Peyer's patch (tissue), 4 donors: ENCODE data around the gene ATG16L2. TPM values are rescaled to one million over a fixed set of nuclear protein-coding genes. Genes with fewer than 3 reads are reported as not detected.
"Not testable (repeated sequence)": the region's sequence is repeated elsewhere in the genome, so short reads cannot be mapped to it uniquely, and the experiment has no call there.

ENCODE experiments used
- DNase-seq, 3 donors: peaks; one replicate each; pipeline ENCODE4 v3.0.0-alpha.2; 2017 to 2019
- H3K27ac ChIP-seq, 4 donors: fragments of 200-600 bp; sonication (generic); one replicate each; pipeline ENCODE4 v1.5.1; 2016 to 2019
- H3K27me3 ChIP-seq, 2 donors: fragments of 200-600 bp; sonication (generic); one replicate each; pipeline ENCODE4 v1.5.1; 2019
- H3K36me3 ChIP-seq, 3 donors: fragments of 200-600 bp; sonication (generic); one replicate each; pipeline ENCODE4 v1.5.1; 2016 to 2019
- H3K4me1 ChIP-seq, 4 donors: fragments of 200-600 bp; sonication (generic); one replicate each; pipeline ENCODE4 v1.5.1; 2016 to 2019
- H3K4me3 ChIP-seq, 4 donors: fragments of 200-600 bp; sonication (generic); 1 replicate in 3 of 4; 2 replicates in 1 of 4; pipeline ENCODE4 v1.5.1; 2016 to 2019; ENCODE audit warnings: mild to moderate bottlenecking in 1 of 4
- H3K9me3 ChIP-seq, 4 donors: fragments of 200-600 bp; sonication (generic); one replicate each; pipeline ENCODE4 v1.5.1; 2016 to 2019; ENCODE audit warnings: mild to moderate bottlenecking in 1 of 4
- CTCF ChIP-seq, 6 experiments: fragments of 450-650 bp in 4 of 6; fragments of 200-600 bp in 2 of 6; sonication (generic) in 1 of 6; IDR thresholded peaks; one replicate each; pipeline ENCODE4 v1.5.1; 2017 to 2019; ENCODE audit warnings: antibody characterized with exemption in 6 of 6, mild to moderate bottlenecking in 3 of 6, moderate library complexity in 1 of 6
- POLR2A ChIP-seq, 2 donors: fragments of 450-650 bp; IDR thresholded peaks; one replicate each; pipeline ENCODE4 v1.5.1; 2017; ENCODE audit warnings: antibody characterized with exemption in 2 of 2, mild to moderate bottlenecking in 2 of 2, moderate library complexity in 2 of 2
- total RNA-seq, 4 donors: library from RNA; depleted of rRNA; stranded (reverse); fragments of >200 nt; gene quantifications; one replicate each; pipeline ENCODE4 v1.1.0, GENCODE V29; 2016

The ATG16L2 gene
- total RNA-seq, 4 donors from 2014 or later, result 39.9 to 226 (median 65.0) TPM

GRCh38 chr11:72856551-72857345, 42.5 kb downstream of the ATG16L2 start:
- Histone ChIP-seq H3K4me3 (no peak overlapping the region), H3K9me3 (no peaks in the 10 kb centered on the region), H3K36me3 (no peaks in the 10 kb centered on the region), H3K27ac (no peak overlapping the region), H3K4me1 (peaks cover 0 to 7% (median 0%) of the 10 kb centered on the region in 4 donors), H3K27me3 (no peaks in the 10 kb centered on the region)
- TF ChIP-seq CTCF (IDR thresholded peaks at IDR 0.05) (no peak), POLR2A (IDR thresholded peaks at IDR 0.05) (no peak)
- DNase-seq, result no peak

- H3K27me3 ChIP-seq, result not testable (repeated sequence)
Observed at GRCh38 chr11:72858267-72858666, 44.1 kb downstream of the ATG16L2 start.

GRCh38 chr11:72859126-72859525, 44.9 kb downstream of the ATG16L2 start:
- Histone ChIP-seq H3K4me3 (no peak overlapping the region), H3K4me1 (peaks cover 0 to 7% (median 0%) of the 10 kb centered on the region in 4 donors), H3K9me3 (no peaks in the 10 kb centered on the region), H3K27me3 (no peaks in the 10 kb centered on the region), H3K36me3 (no peaks in the 10 kb centered on the region), H3K27ac (no peak overlapping the region)
- no peak for TF ChIP-seq POLR2A (IDR thresholded peaks at IDR 0.05)
- TF ChIP-seq CTCF (IDR thresholded peaks at IDR 0.05), result no peak
- no peak for DNase-seq

More at GRCh38 chr11:72858267-72858666, 44.1 kb downstream of the ATG16L2 start:
- H3K4me1 ChIP-seq, H3K27ac ChIP-seq, H3K4me3 ChIP-seq, H3K9me3 ChIP-seq, DNase-seq, H3K36me3 ChIP-seq: not testable (repeated sequence)

- Histone ChIP-seq H3K27ac (no peak overlapping the region), H3K9me3 (no peaks in the 10 kb centered on the region), H3K4me1 (peaks cover 0 to 7% (median 0%) of the 10 kb centered on the region in 4 donors), H3K27me3 (no peaks in the 10 kb centered on the region), H3K4me3 (no peak overlapping the region), H3K36me3 (no peaks in the 10 kb centered on the region)
- DNase-seq, result no peak
- TF ChIP-seq CTCF (IDR thresholded peaks at IDR 0.05) (no peak), POLR2A (IDR thresholded peaks at IDR 0.05) (no peak)
Observed at GRCh38 chr11:72860010-72860409, 45.8 kb downstream of the ATG16L2 start.

GRCh38 chr11:72860592-72860991, 46.4 kb downstream of the ATG16L2 start:
- Histone ChIP-seq H3K36me3 (no peaks in the 10 kb centered on the region), H3K27me3 (no peaks in the 10 kb centered on the region), H3K4me1 (peaks cover 0 to 7% (median 0%) of the 10 kb centered on the region in 4 donors), H3K27ac (no peak overlapping the region), H3K9me3 (no peaks in the 10 kb centered on the region), H3K4me3 (no peak overlapping the region)
- TF ChIP-seq POLR2A (IDR thresholded peaks at IDR 0.05), result no peak
- no peak for TF ChIP-seq CTCF (IDR thresholded peaks at IDR 0.05)
- no peak for DNase-seq

GRCh38 chr11:72863091-72863490, 48.9 kb downstream of the ATG16L2 start:
- Histone ChIP-seq H3K9me3 (no peaks in the 10 kb centered on the region), H3K4me1 (no peaks in the 10 kb centered on the region), H3K4me3 (no peak overlapping the region), H3K36me3 (no peaks in the 10 kb centered on the region), H3K27ac (no peak overlapping the region), H3K27me3 (no peaks in the 10 kb centered on the region)
- no peak for DNase-seq
- no peak for TF ChIP-seq POLR2A (IDR thresholded peaks at IDR 0.05)
- TF ChIP-seq CTCF (IDR thresholded peaks at IDR 0.05), result no peak
